Daoy (cell line): ENCODE results near the gene ATP6V0A1. TPM values are rescaled to one million over a fixed set of nuclear protein-coding genes. Genes with fewer than 3 reads are reported as not detected.

Experiments used
- DNase-seq: peaks from one replicate; pipeline ENCODE4 v3.0.0-alpha.2; 2015; ENCODE audit warnings: low read depth
- total RNA-seq: library from RNA; depleted of rRNA; stranded (reverse); fragments of >200 nt; shearing (Covaris generic); gene quantifications from 2 replicates; pipeline ENCODE4 v1.2.3, GENCODE V29; 2014; rRNA removed

ATP6V0A1 gene
- total RNA-seq, 1 experiment from 2014 or later, result 12.6 TPM

GRCh38 chr17:42561897-42562387 is 103.3 kb downstream of the ATP6V0A1 start, which contains the start of gene COASY:
COASY (plus strand) TSS chr17:42562148; CDS start chr17:42562623, 475 bp downstream.
- peak; percentile 95 for DNase-seq

GRCh38 chr17:42562388-42563142 is 103.9 kb downstream of the ATP6V0A1 start:
- no peak for DNase-seq

GRCh38 chr17:42563143-42563509 is 104.4 kb downstream of the ATP6V0A1 start:
- no peak for DNase-seq

GRCh38 chr17:42563543-42563942 is 104.9 kb downstream of the ATP6V0A1 start:
- DNase-seq, result no peak

GRCh38 chr17:42563950-42564349 is 105.3 kb downstream of the ATP6V0A1 start:
- DNase-seq, result no peak

GRCh38 chr17:42564815-42565522 is 106.3 kb downstream of the ATP6V0A1 start:
- no peak for DNase-seq

GRCh38 chr17:42565523-42566214 is 107.0 kb downstream of the ATP6V0A1 start:
- no peak for DNase-seq

- DNase-seq, result no peak
These were observed 107.7 kb downstream of the ATP6V0A1 start for GRCh38 chr17:42566215-42566882.

GRCh38 chr17:42566883-42567573 is 108.3 kb downstream of the ATP6V0A1 start, which contains the start of gene MLX:
MLX (plus strand) TSS chr17:42567100; CDS start chr17:42567125, 25 bp downstream.
- peak; percentile 91 for DNase-seq

DNA sequence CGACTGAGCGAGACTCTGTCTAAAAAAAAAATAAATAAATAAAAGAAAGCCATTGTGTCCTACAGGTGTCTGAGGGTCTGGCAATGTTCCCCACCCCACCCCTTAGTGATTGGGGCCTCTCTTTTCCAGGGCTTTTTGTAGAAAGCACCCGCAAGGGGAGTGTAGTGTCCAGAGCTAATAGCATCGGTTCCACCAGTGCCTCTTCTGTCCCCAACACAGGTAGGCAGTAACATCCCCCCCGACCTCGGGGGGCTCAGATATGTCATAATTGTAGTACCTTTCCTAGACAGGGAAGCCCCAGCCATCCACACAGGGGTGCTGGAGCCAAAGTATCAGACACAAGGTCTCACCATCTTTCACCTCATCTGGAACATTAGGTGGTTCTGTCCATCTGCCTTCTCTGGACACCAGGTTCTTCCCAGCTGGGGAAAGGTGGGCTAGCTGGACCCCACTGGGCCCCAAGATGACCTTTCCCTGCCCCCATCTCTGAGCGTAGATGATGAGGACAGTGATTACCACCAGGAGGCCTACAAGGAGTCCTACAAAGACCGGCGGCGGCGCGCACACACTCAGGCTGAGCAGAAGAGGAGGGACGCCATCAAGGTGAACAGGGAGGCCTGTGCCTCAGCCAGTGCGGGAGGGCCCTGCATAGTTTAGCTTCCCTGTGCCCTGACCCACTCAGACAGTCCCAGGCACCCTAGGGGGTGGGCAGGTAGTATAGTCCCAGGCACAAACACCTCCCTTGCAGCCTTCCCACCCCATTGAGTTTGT is 109.8 kb downstream of the ATP6V0A1 start:
- no peak for DNase-seq

- DNase-seq, result no peak
These were observed 113.0 kb downstream of the ATP6V0A1 start for GRCh38 chr17:42571435-42572225.

Other genes starting within 250 kb of the ATP6V0A1 start
- 18.6 and 27.1 TPM in 2 replicates for gene STAT5B, start 182.5 kb upstream of the ATP6V0A1 start, total RNA-seq
- gene STAT5A, start 170.4 kb upstream of the ATP6V0A1 start, total RNA-seq, result 11.9 and 18.7 TPM in 2 replicates
- 24.9 and 28.6 TPM in 2 replicates for gene STAT3, start 70.4 kb upstream of the ATP6V0A1 start, total RNA-seq
- 192 and 215 TPM in 2 replicates for gene CAVIN1, start 35.6 kb upstream of the ATP6V0A1 start, total RNA-seq
- gene NAGLU, start 77.4 kb downstream of the ATP6V0A1 start, total RNA-seq, result 10.5 and 14.2 TPM in 2 replicates
- gene HSD17B1, start 94.0 kb downstream of the ATP6V0A1 start, total RNA-seq, result under 0.01 and 0.09 TPM in 2 replicates
- 18.6 and 19.6 TPM in 2 replicates for gene COASY, start 103.3 kb downstream of the ATP6V0A1 start, total RNA-seq
- gene MLX, start 108.2 kb downstream of the ATP6V0A1 start, total RNA-seq, result 8.5 and 16.2 TPM in 2 replicates
- 17.4 and 32.3 TPM in 2 replicates for gene PSMC3IP, start 118.9 kb downstream of the ATP6V0A1 start, total RNA-seq
- 16.3 and 22.1 TPM in 2 replicates for gene RETREG3, start 150.5 kb downstream of the ATP6V0A1 start, total RNA-seq
- gene TUBG1, start 150.8 kb downstream of the ATP6V0A1 start, total RNA-seq, result 36.9 and 54.3 TPM in 2 replicates
- gene TUBG2, start 200.4 kb downstream of the ATP6V0A1 start, total RNA-seq, result 5.8 and 9.0 TPM in 2 replicates
- 2.5 and 8.9 TPM in 2 replicates for gene PLEKHH3, start 218.1 kb downstream of the ATP6V0A1 start, total RNA-seq
- 0.29 TPM in 1 of 2 replicates, not detected in the other for gene CCR10, start 223.0 kb downstream of the ATP6V0A1 start, total RNA-seq
- 2.1 and 7.4 TPM in 2 replicates for gene CNTNAP1, start 223.7 kb downstream of the ATP6V0A1 start, total RNA-seq